ENCODE data around the gene TACC2.

TACC2 gene

GRCh38 chr10:122029499-122030199, 40.7 kb downstream of the TACC2 start:
- DNase-seq, result no peak

DNA sequence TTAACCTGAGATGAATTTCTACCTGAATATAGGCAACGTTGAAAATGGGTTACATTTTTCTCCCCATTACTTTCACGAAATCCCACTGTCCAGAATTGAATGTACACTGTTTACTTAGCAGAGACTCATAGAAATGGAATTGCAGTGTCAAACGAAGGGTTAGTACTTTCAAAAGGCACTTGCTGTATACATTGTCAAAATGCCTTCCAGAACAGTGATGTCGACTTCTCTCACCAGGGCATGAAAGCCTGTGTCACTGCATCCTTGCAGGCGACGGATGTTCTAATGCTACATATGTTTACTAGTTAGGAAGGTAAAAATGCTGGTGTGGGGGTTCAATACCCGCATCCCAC, 41.2 kb downstream of the TACC2 start:
- no peak for DNase-seq

GRCh38 chr10:122033224-122033926, 44.4 kb downstream of the TACC2 start:
- no peak for DNase-seq

GRCh38 chr10:122034149-122034756, 45.3 kb downstream of the TACC2 start:
- no peak for DNase-seq

DNA sequence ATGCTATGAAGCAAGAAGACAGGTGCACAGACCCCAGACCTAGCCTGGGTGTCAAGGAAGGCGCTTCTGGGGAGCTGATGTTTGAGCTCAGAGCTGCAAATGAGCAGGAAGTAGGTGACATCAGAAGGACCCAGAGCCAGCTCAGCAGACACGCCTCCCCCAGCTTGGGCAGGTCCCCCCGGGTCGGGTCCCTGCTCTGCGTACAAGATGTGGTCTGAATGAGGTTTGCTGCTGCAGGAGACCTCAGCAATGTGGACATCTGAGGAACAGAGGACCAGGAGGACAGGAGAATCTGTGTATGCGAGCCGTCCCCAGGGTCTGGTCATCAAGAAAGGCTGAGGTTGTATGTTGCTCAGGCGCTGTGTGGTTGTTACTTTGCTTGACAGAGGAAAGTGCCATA, 51.8 kb downstream of the TACC2 start:
- DNase-seq, result no peak

DNA sequence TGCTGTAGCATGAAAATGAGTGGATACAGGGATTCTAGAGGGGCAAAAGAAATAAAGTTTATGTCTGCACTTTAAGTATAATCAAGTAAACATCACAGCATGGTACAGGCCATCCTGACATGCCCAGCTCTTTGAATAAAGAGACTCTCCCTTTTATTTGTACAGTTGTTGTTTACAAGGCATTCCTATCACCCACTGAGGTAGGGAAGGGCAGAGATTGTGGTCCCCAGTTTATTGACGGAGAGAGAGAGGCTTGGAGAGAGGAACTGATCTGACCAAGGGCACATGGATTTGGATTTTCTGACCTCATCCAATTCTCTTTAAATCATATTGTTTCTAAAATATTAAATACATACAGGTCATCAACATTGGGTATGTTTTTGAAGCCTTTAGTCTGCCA, 53.9 kb downstream of the TACC2 start:
- DNase-seq, result peak; percentile 19

DNA sequence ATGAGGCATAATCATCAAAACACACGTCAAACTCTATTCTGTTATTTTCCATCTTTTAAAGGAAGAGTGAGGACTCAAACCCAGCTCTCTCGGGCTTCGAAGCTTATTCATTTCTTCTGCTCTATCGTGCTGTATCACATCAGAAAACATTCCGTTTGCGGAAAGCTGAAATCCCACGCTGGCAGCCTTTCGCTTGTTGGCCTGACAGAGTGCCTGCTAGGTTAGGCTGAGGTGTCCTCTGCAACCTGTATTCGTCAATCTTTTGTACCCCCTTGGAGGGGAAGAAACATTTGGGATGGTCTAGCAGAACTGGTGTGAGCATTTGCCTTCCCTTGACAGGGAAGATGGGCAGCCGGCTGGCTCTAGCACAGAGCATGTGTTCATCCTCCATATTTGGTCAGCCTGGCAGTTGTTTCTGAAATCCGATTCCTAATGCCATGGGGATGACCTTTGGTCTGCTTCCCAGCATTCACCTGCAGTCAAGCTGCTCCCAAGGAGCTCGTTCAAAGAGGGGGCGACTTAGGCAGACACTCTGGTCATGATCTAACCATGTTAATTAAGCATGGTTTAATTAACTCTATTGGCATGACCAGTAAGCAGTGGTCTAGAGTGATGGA, 55.2 kb downstream of the TACC2 start:
- DNase-seq, result peak; percentile 63

DNA sequence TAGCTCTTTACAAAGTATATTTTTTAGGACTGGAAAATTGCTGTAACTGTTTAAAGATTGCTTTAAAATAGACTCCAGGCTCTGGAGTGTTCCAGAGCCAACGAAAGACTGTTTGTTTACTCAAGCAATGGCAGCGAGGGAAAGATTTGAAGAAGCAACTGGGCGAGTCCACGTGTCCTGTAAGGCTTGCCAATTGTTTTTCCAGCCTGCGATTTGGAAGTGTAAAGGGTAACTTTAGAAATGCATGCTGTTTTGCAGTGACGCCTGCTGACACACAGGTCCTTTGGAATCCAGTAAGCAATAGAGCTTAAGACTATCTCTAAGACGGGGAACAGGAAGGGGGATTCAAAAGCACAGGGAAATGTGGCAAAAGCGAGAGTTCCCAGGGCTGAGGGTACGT, 55.8 kb downstream of the TACC2 start:
- DNase-seq, result no peak

GRCh38 chr10:122045212-122045611, 56.2 kb downstream of the TACC2 start:
- DNase-seq, result no peak

DNA sequence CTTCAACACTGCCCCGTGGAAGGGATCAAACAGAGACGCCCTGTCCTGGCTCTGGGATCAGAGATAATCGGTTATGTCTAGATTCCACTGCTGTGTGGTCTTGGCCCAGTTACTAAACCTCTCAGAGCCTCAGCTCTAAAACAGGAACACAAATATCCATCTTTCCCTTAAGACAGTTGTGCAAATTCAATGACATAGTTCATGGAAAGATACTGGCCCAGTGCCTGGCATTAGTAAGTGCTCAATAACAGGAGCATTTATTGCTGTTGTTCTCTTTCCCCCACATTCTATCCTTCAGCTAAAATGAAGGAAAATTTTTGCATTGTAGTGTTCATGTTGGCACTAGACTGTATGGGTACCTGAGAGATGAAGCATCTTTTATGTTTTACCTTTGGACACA, 58.6 kb downstream of the TACC2 start:
- no peak for DNase-seq

DNA sequence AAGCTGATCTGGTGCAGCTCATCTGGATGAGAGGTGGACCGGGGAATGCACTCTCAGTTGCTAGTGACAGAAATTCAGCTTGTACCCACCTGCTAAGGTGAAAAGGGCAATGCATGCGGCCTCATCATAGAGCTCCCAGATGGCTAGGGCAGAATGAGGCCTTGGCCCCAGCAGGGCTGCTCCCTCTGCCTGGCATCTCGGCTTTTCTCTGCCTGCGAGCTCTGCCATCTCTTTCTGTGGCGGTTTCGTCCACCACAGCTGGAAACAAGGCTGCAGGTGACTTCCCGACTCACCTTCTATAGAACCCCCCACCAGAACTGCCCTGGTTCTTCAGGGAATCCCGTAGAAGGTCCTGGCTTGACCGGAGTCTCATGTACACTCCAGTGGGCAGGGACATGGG, 60.1 kb downstream of the TACC2 start:
- DNase-seq, result no peak

GRCh38 chr10:122050311-122050710, 61.3 kb downstream of the TACC2 start:
- DNase-seq, result peak; percentile 28

- DNase-seq, result no peak
Observed at GRCh38 chr10:122050811-122051210, 61.8 kb downstream of the TACC2 start.

- DNase-seq, result peak; percentile 89
Observed at GRCh38 chr10:122051609-122052385, 62.8 kb downstream of the TACC2 start.

- no peak for DNase-seq
Observed at GRCh38 chr10:122052701-122053100, 63.7 kb downstream of the TACC2 start.

DNA sequence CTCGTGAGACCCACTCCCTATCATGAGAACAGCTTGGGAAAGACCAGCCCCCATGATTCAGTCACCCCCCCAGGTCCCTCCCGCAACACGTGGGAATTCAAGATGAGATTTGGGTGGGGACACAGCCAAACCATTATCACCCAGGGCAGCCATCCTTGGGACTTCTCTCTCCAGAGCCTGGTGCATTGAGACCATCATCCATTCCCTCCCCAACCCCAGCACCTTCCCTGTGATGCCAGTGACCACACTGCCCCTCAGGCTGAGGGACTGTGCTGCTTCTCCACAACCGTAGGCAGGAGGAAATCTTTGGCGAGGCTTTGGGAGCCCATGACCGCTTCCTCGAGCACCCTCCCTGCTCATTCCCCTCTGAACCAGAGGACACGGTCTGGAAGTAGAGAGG, 64.4 kb downstream of the TACC2 start:
- no peak for DNase-seq

DNA sequence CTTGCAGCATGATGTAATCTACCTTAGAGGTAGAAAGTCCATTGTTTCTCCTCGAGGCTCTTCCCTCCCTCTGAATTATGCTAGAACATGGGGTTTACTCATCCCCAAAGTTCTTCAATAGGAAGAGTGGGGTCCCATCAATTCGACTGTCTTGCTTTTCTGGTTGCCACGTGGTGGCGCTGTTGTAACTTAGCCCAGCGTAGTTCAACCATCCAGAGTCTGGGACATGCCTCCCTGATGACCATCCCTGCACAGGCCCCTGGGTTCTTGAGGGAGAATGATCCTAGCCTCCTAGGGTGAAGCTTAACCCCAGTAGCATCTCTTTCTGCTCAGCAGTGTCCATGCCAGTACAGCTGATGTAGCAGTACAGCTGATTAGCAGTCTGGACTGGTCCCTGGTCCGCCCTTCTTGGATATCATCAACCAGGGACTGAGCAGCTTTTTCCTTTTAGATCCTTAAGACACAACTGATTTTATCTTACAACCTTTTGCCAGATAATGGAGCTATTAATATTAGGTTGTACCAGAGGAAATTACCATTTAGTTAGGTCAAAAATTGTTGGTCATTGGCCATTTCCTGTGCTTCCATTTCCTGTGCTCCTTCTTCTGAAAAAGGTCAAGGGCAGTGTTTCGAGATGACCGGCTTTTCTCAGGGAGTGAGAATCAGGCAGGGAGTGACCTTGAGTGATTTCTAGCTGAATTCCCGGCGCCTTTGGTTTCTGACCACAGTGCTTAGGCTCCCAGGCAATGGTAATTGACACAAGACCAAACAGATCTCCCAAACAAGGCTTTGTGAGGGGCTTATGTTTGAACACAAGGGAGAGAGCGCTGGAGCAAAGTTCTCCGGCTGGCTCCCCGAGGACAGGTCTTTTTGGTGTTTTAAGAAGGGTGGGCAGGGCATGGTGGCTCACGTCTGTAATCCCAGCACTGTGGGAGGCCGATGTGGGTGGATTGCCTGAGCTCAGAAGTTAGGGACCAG, 65.4 kb downstream of the TACC2 start:
- peak; percentile 75 for DNase-seq

GRCh38 chr10:122055252-122055651, 66.3 kb downstream of the TACC2 start:
- DNase-seq, result no peak

GRCh38 chr10:122056431-122057094, 67.6 kb downstream of the TACC2 start:
- DNase-seq, result peak; percentile 64

GRCh38 chr10:122057841-122058413, 69.0 kb downstream of the TACC2 start:
- no peak for DNase-seq

GRCh38 chr10:122060250-122060649, 71.3 kb downstream of the TACC2 start:
- no peak for DNase-seq

All from islet precursor cell (in vitro differentiated cells).